OCI-LY7 (cell line): ENCODE measurements around the gene APCDD1.

Source experiments
- EZH2phosphoT487 ChIP-seq: fragments of 200-600 bp; sonication (generic); IDR thresholded peaks from 2 replicates; pipeline ENCODE4 v1.6.1; 2018; ENCODE audit warnings: low read depth, borderline replicate concordance, mild to moderate bottlenecking, mixed run types, antibody characterized with exemption, low read length, moderate library complexity, mixed read lengths
- TF ChIP-seq, protein P1 (sequence below): fragments of 200-600 bp; sonication (generic); conservative IDR thresholded peaks from 2 replicates; pipeline ENCODE4 v1.5.1; 2014; ENCODE audit warnings: mild to moderate bottlenecking, antibody characterized with exemption, low read length, moderate library complexity, mixed read lengths

DNA sequence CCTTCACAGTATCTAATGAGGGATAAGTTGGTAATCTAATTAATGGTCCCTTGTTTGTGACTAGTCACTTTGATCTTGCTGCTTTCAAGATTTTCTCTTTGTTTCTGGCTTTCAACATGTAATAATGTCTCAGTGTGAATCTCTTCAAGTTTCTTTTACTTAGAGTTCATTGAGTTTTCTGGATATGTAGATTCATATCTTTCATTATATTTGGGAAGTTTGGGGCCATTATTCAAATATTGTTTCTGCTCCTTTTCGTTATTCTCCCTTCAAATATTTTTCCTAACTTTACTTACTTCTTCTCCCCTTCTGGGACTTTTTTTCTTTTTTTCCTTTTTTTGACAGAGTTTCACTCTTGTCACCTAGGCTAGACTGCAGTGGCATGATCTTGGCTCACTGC, 50.3 kb downstream of the APCDD1 start:
- TF ChIP-seq, protein P1, sequence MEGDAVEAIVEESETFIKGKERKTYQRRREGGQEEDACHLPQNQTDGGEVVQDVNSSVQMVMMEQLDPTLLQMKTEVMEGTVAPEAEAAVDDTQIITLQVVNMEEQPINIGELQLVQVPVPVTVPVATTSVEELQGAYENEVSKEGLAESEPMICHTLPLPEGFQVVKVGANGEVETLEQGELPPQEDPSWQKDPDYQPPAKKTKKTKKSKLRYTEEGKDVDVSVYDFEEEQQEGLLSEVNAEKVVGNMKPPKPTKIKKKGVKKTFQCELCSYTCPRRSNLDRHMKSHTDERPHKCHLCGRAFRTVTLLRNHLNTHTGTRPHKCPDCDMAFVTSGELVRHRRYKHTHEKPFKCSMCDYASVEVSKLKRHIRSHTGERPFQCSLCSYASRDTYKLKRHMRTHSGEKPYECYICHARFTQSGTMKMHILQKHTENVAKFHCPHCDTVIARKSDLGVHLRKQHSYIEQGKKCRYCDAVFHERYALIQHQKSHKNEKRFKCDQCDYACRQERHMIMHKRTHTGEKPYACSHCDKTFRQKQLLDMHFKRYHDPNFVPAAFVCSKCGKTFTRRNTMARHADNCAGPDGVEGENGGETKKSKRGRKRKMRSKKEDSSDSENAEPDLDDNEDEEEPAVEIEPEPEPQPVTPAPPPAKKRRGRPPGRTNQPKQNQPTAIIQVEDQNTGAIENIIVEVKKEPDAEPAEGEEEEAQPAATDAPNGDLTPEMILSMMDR, result no peak
- TF ChIP-seq EZH2phosphoT487, result no peak
